Measurements from ENCODE around the gene EIF4E.
"Not testable (repeated sequence)": the region's sequence is repeated elsewhere in the genome, so short reads cannot be mapped to it uniquely, and the experiment has no call there.

Gene EIF4E

DNA sequence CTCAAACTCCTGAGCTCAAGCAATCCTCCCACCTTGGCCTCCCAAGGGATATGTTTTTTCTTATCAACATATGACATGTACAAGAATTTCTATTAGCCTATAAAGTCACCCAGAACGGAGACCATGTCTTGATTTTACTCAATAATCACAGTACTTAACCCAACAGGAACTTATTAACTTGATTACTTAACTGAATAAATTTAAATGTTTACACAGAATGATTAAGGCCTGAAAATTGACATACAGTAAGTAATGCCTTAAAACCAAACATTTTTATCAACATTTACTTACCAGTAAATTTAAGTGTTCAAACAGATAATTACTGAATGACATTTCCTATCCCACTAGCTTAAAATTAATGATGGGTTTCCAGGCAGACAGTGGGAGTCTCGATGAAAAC is 25.4 kb downstream of the EIF4E start:
- FAIRE-seq, result no peak
- TF ChIP-seq TAF1 (IDR thresholded peaks at IDR 0.05; ENCODE audit: borderline replicate concordance, low read depth, low read length) (no peak), POLR2AphosphoS5 (IDR thresholded peaks at IDR 0.05; ENCODE audit: low read depth, low read length) (no peak), POLR2A (IDR thresholded peaks at IDR 0.05; ENCODE audit: low read depth, low read length) (no peak)
- DNase-seq (ENCODE audit: insufficient read length), result no peak

DNA sequence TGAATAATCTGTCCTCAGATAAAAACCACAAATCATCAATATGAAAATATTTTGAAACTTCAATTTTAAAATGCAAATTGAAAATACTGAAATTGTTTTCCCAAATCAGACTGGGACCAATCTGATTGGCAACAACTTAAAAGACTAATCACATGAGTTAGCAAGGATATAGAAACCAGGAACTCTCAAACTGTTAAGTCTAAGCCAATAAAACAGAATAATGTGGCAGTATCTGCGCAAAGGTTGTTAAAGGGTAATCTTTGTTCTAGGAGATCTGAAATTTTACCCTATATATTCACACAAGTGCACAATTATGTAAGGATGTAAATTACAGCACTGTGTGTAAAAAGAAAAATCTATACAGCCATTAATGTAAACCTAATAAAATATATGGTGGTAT is 29.7 kb downstream of the EIF4E start:
- FAIRE-seq (no peak), DNase-seq (ENCODE audit: insufficient read length) (no peak)
- no peak for TF ChIP-seq POLR2A (IDR thresholded peaks at IDR 0.05; ENCODE audit: low read depth, low read length)
- TF ChIP-seq TAF1 (IDR thresholded peaks at IDR 0.05; ENCODE audit: borderline replicate concordance, low read depth, low read length), result no peak

DNA sequence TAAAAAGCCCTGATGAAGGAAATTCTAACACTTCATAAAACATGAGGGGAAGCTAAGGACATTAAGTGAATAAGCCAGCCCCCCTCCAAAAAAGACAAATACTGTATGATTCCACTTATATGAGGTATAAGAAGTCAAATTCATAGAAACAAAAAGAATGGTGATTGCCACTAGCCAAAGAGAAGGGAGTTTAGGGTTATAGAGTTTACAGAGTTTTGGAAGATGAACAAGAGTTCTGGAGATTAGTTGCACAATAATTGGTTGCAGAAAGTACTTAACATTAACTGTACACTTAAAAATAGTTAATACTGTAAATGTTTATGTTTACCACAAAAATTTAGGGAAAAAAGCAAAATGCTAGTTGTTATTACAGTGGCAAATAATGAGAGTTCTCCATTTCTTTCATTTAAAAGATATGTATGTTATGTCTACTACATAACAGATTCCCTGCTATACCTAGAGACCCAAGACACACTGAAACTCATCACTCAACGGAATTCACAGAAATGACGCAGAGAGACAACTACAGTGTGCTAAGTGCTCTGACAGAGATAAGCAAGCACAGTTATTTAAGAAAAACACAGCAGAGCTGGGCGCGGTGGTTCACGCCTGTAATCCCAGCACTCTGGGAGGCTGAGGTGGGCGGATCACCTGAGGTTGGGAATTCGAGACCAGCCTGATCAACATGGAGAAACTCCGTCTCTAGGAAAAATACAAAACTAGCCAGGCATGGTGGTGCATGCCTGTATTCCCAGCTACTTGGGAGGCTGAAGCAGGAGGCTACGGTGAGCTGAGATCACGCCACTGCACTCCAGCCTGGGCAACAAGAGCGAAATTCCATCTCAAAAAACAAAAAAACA is 37.2 kb downstream of the EIF4E start:
- TF ChIP-seq TAF1 (IDR thresholded peaks at IDR 0.05; ENCODE audit: borderline replicate concordance, low read depth, low read length), result no peak
- no peak for TF ChIP-seq POLR2A (IDR thresholded peaks at IDR 0.05; ENCODE audit: low read depth, low read length)
- TF ChIP-seq POLR2AphosphoS5 (IDR thresholded peaks at IDR 0.05; ENCODE audit: low read depth, low read length), result no peak
- FAIRE-seq, result no peak
- DNase-seq (ENCODE audit: insufficient read length), result no peak

DNA sequence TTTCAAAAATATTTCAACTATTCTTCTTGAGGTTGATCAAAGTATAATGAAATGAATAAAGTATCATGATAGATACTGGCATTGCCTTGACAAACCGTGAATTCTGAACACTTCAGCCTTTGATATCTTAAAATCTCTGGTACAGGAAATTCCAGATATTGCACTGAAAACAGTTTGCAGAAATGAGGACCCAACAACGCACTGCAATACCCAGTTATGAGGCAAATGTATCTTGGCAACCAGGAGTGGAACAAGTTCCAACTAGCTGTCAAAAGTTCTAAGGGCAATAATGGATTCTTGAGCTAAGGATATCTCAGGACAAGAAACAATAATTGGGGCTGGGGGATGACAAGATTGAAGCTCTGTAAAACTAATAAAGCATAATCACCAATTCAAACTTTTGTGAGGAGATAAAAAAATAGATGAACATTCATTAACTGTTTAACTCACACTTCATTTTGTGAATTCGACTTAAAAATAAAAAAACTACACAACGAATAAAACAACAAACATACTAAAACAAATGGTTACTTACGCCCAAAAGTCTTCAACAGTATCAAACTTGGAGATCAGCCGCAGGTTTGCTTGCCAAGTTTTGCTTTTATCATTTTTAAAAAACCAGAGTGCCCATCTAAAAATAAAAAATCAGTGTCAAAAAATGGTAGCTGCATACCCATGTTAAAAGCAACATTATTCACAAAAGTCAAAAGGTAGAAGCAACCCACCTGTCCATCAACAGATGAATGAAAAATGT is 38.1 kb downstream of the EIF4E start:
- FAIRE-seq, result peak; percentile 14
- no peak for TF ChIP-seq POLR2AphosphoS5 (IDR thresholded peaks at IDR 0.05; ENCODE audit: low read depth, low read length)
- no peak for TF ChIP-seq POLR2A (IDR thresholded peaks at IDR 0.05; ENCODE audit: low read depth, low read length)
- no peak for TF ChIP-seq TAF1 (IDR thresholded peaks at IDR 0.05; ENCODE audit: borderline replicate concordance, low read depth, low read length)
- no peak for DNase-seq (ENCODE audit: insufficient read length)

DNA sequence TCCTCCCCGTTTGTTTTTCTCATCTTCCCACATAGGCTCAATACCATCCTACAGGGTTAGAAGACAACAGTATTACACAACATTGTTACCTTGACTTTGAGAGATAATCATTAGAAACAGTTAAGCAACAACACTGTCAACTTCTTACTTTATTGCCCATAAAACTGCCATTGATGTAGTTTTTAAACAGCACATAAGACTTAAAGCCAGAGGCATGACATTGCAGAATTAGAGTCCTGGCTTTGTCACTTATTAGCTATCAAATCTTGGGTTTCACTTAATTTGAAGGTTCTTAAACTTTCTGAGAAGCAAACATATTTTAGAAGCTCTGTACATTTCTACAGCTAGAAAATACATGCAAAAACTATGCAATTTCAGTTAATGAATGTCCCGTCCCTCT is 41.8 kb downstream of the EIF4E start:
- TF ChIP-seq TAF1 (IDR thresholded peaks at IDR 0.05; ENCODE audit: borderline replicate concordance, low read depth, low read length) (no peak), POLR2A (IDR thresholded peaks at IDR 0.05; ENCODE audit: low read depth, low read length) (no peak), POLR2AphosphoS5 (IDR thresholded peaks at IDR 0.05; ENCODE audit: low read depth, low read length) (no peak)
- FAIRE-seq (no peak), DNase-seq (ENCODE audit: insufficient read length) (no peak)

DNA sequence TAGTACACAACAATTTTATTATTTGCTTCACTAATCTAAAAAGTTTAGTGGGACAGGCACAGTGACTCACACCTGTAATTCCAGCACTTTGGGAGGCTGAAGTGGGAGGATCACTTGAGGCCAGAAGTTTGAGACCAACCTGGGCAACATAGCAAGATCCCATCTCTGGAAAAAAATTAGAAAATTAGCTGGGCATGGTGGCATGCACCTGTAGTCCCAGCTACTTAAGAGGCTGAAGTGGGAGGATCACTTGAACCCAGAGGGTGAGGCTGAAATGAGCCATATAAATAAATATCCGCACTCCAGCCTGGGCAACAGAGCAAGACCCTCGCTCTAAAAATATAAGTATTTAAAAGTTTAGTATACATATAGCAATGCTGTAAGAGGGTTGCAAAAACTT is 42.6 kb downstream of the EIF4E start:
- FAIRE-seq; DNase-seq (ENCODE audit: insufficient read length): not testable (repeated sequence)

DNA sequence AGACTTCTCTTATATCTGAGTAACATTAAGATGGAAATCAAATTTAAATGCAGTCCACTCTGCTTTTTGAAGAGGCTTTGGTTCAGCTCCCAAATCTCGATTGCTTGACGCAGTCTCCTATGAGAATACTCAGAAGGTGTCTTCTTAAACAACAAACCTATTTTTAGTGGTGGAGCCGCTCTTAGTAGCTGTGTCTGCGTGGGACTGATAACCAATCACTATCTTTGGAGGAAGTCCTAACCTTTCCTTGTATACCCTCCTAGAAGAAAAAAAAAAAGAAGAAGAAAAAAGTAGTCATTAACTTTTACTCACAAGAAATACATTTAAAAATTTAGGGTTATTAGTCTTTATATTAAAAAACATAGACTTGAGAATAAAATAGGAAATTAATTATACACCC is 48.0 kb downstream of the EIF4E start:
- DNase-seq (ENCODE audit: insufficient read length); FAIRE-seq: not testable (repeated sequence)

DNA sequence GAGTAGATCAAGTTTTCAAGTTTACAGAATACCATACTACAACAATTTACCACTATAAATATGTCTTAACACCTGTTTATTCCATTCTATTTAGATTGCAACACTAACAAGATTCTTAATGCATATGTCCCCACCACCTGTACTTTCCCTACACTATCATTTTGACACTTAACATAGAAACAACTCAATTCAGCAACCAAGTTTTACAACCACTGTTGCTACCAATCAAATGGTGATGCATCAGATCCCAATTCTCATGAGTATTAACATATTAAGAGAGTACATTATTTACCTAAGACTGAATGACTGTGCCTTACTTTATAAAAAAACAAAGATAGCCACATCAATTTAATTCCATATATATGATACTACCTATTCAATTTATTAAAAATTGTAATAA is 49.4 kb downstream of the EIF4E start:
- DNase-seq (ENCODE audit: insufficient read length) (no peak), FAIRE-seq (peak; percentile 69)
- TF ChIP-seq POLR2A (IDR thresholded peaks at IDR 0.05; ENCODE audit: low read depth, low read length), result no peak
- TF ChIP-seq POLR2AphosphoS5 (IDR thresholded peaks at IDR 0.05; ENCODE audit: low read depth, low read length), result no peak
- TF ChIP-seq TAF1 (IDR thresholded peaks at IDR 0.05; ENCODE audit: borderline replicate concordance, low read depth, low read length), result no peak

DNA sequence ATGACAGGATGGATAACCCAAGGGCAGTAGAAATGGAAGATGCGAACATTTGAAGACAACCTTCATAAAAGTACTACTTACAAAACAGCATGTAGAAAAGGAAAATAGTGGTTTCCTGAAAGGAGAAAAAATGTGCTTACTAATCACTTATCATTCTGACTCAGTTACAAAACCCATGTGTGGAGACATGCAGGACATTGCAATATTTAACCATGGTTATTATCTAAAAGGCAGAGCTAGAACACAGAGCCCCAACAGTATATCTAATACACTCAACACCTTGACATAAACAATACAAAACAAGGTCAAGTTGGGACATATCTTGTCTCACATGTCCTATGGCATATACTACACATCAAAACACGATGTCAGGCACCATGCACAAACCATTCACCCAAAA is 55.9 kb downstream of the EIF4E start:
- FAIRE-seq (no peak), DNase-seq (ENCODE audit: insufficient read length) (no peak)
- no peak for TF ChIP-seq POLR2AphosphoS5 (IDR thresholded peaks at IDR 0.05; ENCODE audit: low read depth, low read length)
- no peak for TF ChIP-seq TAF1 (IDR thresholded peaks at IDR 0.05; ENCODE audit: borderline replicate concordance, low read depth, low read length)
- no peak for TF ChIP-seq POLR2A (IDR thresholded peaks at IDR 0.05; ENCODE audit: low read depth, low read length)

DNA sequence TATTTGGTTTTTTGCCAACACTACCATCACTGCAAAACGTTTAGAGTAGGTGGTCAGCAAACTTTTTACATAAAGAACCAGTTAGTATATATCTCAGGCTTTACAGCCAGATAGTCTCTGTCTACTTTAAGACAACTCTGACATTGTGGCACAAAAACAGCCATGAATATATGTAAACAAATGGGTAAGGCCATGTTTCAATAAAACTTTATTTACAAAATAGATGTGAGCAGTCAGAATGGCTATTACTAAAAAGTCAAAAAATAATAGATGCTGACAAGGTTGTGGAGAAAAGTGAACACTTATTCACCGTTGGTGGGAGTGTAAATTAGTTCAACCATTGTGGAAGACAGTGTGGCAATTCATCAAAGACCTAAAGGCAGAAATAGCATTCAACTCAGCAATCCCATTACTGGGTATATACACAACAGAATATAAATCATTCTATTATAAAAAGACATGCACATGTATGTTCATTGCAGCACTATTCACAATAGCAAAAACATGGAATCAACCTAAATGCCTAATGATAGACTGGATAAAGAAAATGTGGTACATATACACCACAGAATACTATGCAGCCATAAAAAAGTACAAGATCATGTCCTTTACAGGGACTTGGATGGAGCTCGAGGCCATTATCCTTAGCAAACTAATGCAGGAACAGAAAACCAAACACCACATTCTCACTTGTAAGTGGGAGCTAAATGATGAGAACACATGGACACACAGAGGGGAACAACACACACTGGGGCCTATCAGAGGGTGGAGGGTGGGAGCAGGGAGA is 56.6 kb downstream of the EIF4E start:
- not testable (repeated sequence) for FAIRE-seq; DNase-seq (ENCODE audit: insufficient read length)

DNA sequence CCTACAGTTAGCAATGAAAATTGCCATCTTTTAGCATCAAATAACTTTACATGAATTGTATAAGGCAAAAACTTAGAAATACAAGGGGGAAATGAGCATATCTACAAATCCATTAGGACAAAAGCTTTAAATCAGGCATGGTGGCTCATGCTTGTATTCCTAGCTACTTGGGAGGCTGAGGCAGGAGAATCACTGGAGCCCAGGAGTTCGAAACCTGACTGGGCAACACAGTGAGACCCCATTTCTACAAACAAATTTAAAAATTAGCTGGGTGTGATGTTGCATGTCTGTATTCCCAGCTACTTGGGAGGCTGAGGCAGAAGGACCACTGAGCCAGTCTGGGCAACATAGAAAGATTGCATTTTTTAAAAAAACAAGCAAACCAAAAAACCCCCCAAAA is 61.3 kb downstream of the EIF4E start:
- no peak for FAIRE-seq
- DNase-seq (ENCODE audit: insufficient read length), result no peak
- TF ChIP-seq POLR2AphosphoS5 (IDR thresholded peaks at IDR 0.05; ENCODE audit: low read depth, low read length) (no peak), POLR2A (IDR thresholded peaks at IDR 0.05; ENCODE audit: low read depth, low read length) (no peak), TAF1 (IDR thresholded peaks at IDR 0.05; ENCODE audit: borderline replicate concordance, low read depth, low read length) (no peak)

DNA sequence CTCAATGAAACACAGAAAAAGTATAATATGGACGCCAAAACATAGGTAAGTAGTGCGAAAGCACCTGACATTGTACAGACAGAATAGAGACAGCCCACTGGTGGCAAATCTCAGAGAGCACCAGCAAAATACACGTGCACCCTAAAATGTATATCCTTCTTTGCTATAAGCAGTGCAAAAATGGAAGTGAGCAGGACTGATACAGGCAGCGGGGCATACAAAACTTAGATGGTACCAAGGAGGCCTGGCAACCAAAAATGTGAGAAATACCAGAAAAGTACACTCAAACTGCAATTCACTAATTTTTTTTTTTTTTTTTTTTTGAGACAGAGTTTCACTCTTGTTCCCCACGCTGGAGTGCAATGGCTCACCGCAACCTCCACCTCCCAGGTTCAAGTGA is 63.9 kb downstream of the EIF4E start:
- no peak for FAIRE-seq
- no peak for TF ChIP-seq POLR2A (IDR thresholded peaks at IDR 0.05; ENCODE audit: low read depth, low read length)
- no peak for TF ChIP-seq TAF1 (IDR thresholded peaks at IDR 0.05; ENCODE audit: borderline replicate concordance, low read depth, low read length)

More for the DNA sequence above, 63.9 kb downstream of the EIF4E start:
- no peak for DNase-seq (ENCODE audit: insufficient read length)
